AML-193 (cell line): ENCODE results near the gene SEPHS2.
"Not testable (repeated sequence)": the region's sequence is repeated elsewhere in the genome, so short reads cannot be mapped to it uniquely, and the experiment has no call there.

Experiments used
- DNase-seq, 2 experiments: peaks; one replicate each; lab custom pipeline; 2025; lab: John Stamatoyannopoulos, UW

Gene SEPHS2, protein sequence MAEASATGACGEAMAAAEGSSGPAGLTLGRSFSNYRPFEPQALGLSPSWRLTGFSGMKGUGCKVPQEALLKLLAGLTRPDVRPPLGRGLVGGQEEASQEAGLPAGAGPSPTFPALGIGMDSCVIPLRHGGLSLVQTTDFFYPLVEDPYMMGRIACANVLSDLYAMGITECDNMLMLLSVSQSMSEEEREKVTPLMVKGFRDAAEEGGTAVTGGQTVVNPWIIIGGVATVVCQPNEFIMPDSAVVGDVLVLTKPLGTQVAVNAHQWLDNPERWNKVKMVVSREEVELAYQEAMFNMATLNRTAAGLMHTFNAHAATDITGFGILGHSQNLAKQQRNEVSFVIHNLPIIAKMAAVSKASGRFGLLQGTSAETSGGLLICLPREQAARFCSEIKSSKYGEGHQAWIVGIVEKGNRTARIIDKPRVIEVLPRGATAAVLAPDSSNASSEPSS

GRCh38 chr16:30445408-30446202 is at the start of gene SEPHS2:
SEPHS2 (minus strand) TSS chr16:30445874; CDS start chr16:30445727, 147 bp downstream.
- peak; percentile 94 to 98 for DNase-seq

GRCh38 chr16:30494709-30495108 is 49.0 kb upstream of the SEPHS2 start:
- DNase-seq: no peak

- no peak for DNase-seq
Measured at GRCh38 chr16:30493941-30494488, 48.3 kb upstream of the SEPHS2 start.

DNA sequence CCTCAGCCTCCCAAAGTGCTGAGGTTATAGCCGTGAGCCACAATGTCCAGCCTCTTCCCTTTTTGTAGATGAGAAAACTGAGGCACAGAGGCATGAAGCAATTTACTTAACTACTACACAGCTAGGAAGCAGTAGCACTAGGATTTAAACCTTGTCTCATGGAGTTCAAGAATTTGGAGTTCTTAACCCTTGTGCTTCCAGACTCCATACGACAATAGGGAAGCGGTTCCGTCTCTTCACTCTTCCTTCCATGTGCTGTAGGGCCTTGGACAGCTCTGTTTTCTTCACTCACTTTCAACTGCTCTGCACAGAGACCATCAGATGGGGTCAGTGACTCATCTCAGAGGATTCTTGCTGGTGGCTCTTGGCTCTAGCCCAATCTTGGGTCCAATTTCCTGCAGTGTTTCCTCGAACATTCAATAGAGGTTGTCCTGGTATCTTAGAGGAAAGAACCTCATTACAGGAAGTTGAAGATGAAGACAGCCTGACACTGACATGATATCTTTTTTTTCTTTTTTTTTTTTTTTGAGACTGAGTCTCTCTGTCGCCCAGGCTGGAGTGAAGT is 46.2 kb upstream of the SEPHS2 start:
- peak; percentile 80 to 86 for DNase-seq

DNA sequence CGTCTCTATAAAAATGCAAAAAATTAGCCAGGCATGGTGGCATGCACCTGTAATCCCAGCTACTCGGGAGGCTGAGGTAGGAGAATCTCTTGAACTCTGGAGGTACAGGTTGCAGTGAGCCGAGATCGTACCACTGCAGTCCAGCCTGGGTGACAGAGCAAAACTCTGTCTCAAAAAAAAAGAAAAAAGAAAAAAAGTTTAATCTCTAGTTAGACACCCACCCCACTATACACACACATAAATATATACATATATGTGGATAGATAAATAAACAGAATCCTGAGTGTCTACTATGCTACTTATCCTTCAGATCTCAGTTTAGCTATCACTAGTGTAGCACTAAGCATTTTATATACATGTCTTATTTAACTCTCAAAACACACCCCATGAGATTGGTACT is 45.6 kb upstream of the SEPHS2 start:
- no peak for DNase-seq

- no peak for DNase-seq
Measured at GRCh38 chr16:30490210-30490609, 44.5 kb upstream of the SEPHS2 start.

DNA sequence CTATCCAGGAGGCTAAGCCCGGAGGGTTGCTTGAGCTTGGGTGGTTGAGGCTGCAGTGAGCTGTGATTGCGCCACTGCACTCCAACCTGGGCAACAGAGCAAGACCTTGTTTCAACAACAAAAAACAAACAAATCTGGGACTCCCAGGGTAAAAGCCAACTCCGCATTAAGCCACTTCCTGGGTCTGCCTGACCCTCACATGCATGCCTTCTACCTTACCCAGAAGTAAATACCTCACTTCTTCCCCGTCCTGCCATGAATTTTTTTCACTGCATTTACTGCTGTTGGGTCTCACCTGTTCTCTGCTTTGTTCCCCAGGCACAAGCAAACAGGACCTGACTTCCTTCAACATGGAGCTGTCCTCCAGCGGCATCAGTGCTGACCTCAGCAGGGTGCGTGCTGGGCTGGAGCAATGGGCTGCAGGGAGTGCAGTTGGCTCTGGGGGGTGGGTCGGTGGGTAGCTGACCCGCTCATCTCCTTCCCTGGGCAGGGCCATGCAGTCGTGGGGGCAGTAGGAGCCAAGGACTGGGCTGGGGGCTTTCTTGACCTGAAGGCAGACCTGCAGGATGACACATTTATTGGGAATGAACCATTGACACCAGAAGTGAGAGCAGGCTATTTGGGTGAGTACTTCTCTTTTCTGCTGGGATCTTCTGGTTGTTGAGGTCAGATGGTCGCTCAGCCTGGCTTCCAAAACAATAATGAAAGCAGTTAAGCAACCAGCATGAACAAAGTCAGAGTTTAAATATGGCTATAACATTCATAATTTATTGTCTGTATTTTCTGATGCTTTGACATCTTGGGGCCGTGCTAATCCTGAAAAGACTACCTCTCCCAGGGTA is 43.3 kb upstream of the SEPHS2 start:
- peak; percentile 20 to 55 for DNase-seq

GRCh38 chr16:30485818-30486436 is 40.3 kb upstream of the SEPHS2 start:
- DNase-seq: peak in 1 of 2 experiments; percentile 12

DNA sequence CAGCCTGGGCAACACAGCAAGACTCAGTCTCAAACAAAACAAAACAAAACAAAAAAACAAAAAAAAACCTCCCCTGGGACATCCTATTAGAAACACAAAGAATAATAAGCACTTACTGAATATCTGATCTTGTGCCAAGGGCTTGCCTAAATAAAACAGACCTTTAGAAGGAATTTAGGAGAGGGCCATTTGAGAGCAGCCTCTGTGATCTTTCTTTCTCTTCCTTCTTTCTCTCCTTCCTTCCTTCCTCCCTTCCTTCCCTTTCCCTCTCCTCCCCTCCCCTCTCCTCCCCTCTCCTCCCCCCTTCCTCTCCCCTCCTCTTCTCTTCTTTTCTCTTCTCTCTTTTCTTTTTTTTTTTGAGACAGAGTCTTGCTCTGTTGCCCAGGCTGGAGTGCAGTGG is 39.2 kb upstream of the SEPHS2 start:
- DNase-seq: no peak

DNA sequence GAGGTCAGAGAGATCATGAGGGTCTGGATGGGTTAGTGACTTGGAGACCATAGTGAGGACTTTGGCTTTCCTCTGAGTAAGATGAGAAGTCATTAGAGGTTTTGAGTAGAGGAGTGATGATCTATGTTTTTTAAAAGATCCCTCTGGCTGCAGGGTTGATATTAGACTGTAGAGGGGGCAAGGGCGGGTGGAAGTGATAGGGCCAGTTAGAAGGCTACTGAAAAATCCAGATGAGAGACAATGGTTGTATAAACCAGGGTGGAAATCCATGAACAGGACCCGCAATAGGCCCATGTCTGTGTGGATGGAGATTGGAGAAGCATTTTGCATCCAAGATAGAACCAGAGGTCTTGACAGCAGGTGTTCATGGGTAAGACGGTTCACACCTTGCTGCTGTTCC is 36.7 kb upstream of the SEPHS2 start:
- no peak for DNase-seq

GRCh38 chr16:30481381-30481780 is 35.7 kb upstream of the SEPHS2 start:
- DNase-seq: no peak

DNA sequence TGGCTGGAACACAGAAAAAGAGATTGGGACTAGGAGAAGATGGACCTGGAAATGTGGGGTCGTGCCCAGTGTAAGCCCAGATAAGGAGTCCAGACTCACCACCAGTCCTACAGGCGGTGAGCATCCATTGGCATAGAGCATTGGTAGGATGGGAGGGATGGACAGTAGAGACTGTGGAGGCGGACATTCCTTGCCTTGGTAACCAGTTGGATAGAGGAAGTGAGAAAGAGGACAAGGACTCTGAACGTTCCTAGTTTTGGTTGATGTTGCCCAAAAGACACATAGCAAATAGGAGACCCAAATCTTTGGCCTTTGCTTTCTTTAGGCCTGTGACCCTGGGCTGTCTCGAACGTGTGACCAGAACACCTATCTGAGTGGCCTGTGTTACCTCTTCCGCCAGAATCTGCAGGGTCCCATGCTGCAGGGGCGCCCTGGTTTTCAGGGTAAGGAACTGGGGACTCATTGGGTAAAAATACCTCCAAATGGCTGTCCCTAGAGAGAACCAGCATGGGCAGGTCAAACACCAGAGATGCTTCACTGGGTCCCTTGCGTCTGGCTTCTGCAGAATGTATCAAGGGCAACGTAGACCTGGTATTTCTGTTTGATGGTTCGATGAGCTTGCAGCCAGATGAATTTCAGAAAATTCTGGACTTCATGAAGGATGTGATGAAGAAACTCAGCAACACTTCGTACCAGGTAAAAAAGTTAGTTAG is 33.2 kb upstream of the SEPHS2 start:
- DNase-seq: no peak

DNA sequence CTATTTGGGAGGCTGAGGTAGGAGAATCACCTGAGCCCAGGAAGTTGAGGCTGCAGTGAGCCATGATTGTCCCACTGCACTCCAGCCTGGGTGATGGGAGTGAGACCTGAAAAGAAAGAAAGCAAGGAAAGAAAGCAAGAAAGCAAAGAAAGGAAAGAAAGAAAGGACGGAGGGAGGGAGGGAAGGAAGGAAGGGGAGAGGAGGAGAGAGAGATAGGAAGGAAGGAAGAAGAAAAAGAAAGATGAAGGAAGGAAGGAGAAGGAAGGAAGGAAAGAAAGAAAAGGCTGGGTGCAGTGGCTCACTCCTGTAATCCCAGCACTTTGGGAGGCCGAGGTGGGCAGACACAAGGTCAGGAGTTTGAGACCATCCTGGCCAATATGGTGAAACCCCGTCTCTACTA is 32.1 kb upstream of the SEPHS2 start:
- not testable (repeated sequence) for DNase-seq

DNA sequence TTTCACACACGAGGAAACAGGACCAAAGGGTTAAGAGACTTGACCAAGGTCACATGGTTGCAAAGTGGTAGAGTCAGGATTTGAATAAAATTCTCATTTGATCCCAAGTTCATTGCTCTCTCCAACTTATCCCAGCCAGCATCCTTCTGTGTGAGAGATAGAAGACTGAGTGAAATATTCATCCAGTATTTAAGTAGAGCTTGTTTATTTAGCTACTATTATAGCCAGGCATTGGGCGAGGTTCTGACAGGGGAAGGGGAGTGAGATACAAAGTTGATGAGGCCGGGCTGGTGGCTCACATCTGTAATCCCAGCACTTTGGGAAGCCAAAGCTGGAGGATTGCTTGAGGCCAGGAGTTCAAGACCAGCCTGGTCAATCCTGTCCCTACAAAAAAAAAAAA is 31.3 kb upstream of the SEPHS2 start:
- DNase-seq: no peak

DNA sequence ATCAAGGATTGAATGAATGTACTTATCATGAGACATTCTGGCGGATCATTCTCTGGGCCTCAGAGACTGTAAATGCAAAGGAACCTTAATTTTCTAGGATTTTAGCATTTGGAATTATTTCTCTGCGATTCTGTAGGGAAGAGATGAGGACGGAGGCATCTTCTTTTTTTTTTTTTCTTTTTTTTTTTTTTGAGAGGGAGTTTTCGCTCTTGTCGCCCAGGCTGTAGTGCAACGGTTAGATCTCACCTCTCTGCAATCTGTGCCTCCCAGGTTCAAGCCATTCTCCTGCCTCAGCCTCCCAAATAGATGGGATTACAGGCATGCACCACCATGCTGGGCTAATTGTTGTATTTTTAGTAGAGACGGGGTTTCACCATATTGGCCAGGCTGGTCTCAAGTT is 29.0 kb upstream of the SEPHS2 start:
- DNase-seq: no peak

DNA sequence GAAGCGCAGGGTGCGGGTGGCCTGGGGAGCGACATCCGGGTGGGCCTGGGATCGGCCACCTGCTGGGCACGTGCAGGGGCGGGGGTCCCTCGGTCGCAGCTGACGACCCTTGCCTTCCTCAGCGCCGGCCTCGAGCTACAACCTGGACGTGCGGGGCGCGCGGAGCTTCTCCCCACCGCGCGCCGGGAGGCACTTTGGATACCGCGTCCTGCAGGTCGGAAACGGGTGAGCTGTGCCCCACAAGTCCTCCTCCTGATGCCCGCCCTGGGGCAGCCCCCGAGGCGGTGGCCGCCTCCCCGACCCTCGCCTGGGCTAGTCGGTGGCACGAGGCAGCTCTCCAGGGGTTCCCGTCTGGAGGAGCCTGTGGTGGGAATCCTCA is 28.4 kb upstream of the SEPHS2 start:
- no peak for DNase-seq

- DNase-seq: peak in 1 of 2 experiments; percentile 21
Measured at GRCh38 chr16:30473231-30474073, 27.8 kb upstream of the SEPHS2 start.

DNA sequence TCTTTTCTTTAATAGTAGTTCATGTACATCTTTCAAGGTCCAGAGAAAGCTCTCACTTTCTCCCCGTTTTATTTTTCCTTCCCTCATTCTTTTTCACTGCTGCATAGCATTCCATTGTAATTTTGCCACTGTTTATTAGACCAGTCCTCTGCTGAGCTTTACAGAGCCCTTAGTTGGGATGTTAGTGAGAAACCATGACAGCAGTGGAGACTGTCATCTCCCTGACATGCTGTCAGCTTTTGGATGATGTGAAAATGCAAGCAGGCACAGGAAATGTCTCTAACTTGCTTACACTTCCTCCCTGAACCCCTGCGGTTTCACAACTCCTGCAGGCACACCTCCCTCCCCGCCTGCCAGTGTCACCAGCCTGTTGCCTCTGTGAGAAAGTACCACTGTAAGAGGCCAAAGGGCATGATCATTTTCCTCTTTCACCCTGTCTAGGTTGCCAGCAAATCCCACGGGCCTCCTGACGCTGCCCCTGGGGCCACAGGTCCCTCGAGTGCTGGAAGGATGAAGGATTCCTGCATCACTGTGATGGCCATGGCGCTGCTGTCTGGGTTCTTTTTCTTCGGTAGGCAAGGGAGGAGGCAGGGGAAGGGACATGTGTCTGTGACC is 26.8 kb upstream of the SEPHS2 start, which contains the start of gene ITGAL:
Gene ITGAL (plus strand): TSS at position 415 of the 615 bp plus-strand sequence. CDS start 96 bp downstream, at position 511.
- peak; percentile 91 to 92 for DNase-seq

DNA sequence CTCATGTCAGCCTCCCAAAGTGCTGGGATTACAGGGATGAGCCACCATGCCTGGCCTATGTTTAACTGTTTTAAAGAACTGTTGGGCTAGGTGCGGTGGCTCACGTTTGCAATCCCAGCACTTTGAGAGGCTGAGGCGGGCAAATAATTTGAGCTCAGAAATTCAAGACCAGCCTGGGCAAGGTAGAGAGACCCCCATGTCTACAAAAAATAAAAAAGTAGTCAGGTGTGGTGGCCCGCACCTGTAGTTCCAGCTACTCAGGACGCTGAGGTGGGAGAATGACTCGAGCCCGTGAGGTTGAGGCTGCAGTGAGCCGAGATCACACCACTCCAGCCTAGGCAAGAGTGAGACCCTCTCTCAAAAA is 24.9 kb upstream of the SEPHS2 start:
- DNase-seq: no peak
